DOHH2 (cell line): ENCODE results near the gene LRAT.

ENCODE experiments used
- CTCF ChIP-seq: fragments of 200-600 bp; sonication (generic); IDR thresholded peaks from one replicate; pipeline ENCODE4 v1.5.1; 2014; ENCODE audit warnings: antibody characterized with exemption, mild to moderate bottlenecking, low read depth, low read length; ENCODE audit not compliant: poor library complexity, severe bottlenecking
- EZH2phosphoT487 ChIP-seq: fragments of 200-600 bp; sonication (generic); IDR thresholded peaks from 2 replicates; pipeline ENCODE4 v1.6.1; 2017; ENCODE audit warnings: borderline replicate concordance, mild to moderate bottlenecking, antibody characterized with exemption, low read length, moderate library complexity, mixed read lengths

- TF ChIP-seq CTCF, result no peak
- no peak for TF ChIP-seq EZH2phosphoT487
These were observed 24.7 kb upstream of the LRAT start for GRCh38 chr4:154719087-154719486.
